Peyer's patch (tissue), 4 donors: ENCODE measurements around the gene ARPIN. TPM values are rescaled to one million over a fixed set of nuclear protein-coding genes. Genes with fewer than 3 reads are reported as not detected.

Experiments
- DNase-seq, 3 donors: peaks; one replicate each; pipeline ENCODE4 v3.0.0-alpha.2; 2017 to 2019
- H3K27ac ChIP-seq, 4 donors: fragments of 200-600 bp; sonication (generic); one replicate each; pipeline ENCODE4 v1.5.1; 2016 to 2019
- H3K27me3 ChIP-seq, 2 donors: fragments of 200-600 bp; sonication (generic); one replicate each; pipeline ENCODE4 v1.5.1; 2019
- H3K36me3 ChIP-seq, 3 donors: fragments of 200-600 bp; sonication (generic); one replicate each; pipeline ENCODE4 v1.5.1; 2016 to 2019
- H3K4me1 ChIP-seq, 4 donors: fragments of 200-600 bp; sonication (generic); one replicate each; pipeline ENCODE4 v1.5.1; 2016 to 2019
- H3K4me3 ChIP-seq, 4 donors: fragments of 200-600 bp; sonication (generic); 1 replicate in 3 of 4; 2 replicates in 1 of 4; pipeline ENCODE4 v1.5.1; 2016 to 2019; ENCODE audit warnings: mild to moderate bottlenecking in 1 of 4
- H3K9me3 ChIP-seq, 4 donors: fragments of 200-600 bp; sonication (generic); one replicate each; pipeline ENCODE4 v1.5.1; 2016 to 2019; ENCODE audit warnings: mild to moderate bottlenecking in 1 of 4
- POLR2A ChIP-seq, 2 donors: fragments of 450-650 bp; IDR thresholded peaks; one replicate each; pipeline ENCODE4 v1.5.1; 2017; ENCODE audit warnings: antibody characterized with exemption in 2 of 2, mild to moderate bottlenecking in 2 of 2, moderate library complexity in 2 of 2
- small RNA-seq, 2 donors: library from RNA; depleted of rRNA; stranded (forward); fragments of <200 nt; gene quantifications; one replicate each; pipeline ENCODE3, GENCODE V24; 2016
- total RNA-seq, 4 donors: library from RNA; depleted of rRNA; stranded (reverse); fragments of >200 nt; gene quantifications; one replicate each; pipeline ENCODE4 v1.1.0, GENCODE V29; 2016
- TF ChIP-seq, protein P1 (sequence below), 6 experiments: fragments of 450-650 bp in 4 of 6; fragments of 200-600 bp in 2 of 6; sonication (generic) in 1 of 6; IDR thresholded peaks; one replicate each; pipeline ENCODE4 v1.5.1; 2017 to 2019; ENCODE audit warnings: antibody characterized with exemption in 6 of 6, mild to moderate bottlenecking in 3 of 6, moderate library complexity in 1 of 6

The ARPIN gene
- total RNA-seq, 4 donors from 2014 or later = 20.6 to 60.4 (median 50.7) TPM

DNA sequence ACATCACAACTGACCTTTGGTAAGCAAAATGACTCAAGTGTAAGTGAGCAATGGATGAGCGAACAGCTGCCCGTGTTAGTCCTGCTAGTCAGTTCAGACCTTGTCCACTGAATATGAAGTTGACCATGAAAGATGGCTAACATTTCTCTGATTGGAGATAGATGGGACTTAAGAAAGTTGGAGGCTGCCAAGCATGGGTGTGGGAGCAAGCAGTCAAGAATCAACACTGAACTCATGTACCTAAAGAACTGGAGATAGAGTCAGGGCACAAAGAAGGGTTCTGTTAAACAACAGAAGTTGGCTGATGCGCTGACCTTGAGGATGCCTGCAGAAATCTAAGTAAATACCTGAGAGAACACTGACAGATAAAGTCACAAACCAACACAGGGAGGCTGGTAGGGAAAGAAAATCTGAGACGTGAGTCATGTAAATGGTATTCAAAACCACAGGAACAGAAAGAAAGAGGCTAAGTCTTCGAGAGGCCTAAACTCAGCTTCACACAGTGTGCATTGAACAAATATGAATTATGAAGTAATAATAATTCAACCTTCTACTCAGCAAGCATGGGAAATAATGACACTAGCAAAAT lies 67.4 kb downstream of the ARPIN start:
- H3K27ac ChIP-seq = peak overlapping the region in 3 of 4 donors; percentile 8 to 69 (median 51)
- TF ChIP-seq POLR2A (IDR thresholded peaks at IDR 0.05) = no peak
- TF ChIP-seq, protein P1, sequence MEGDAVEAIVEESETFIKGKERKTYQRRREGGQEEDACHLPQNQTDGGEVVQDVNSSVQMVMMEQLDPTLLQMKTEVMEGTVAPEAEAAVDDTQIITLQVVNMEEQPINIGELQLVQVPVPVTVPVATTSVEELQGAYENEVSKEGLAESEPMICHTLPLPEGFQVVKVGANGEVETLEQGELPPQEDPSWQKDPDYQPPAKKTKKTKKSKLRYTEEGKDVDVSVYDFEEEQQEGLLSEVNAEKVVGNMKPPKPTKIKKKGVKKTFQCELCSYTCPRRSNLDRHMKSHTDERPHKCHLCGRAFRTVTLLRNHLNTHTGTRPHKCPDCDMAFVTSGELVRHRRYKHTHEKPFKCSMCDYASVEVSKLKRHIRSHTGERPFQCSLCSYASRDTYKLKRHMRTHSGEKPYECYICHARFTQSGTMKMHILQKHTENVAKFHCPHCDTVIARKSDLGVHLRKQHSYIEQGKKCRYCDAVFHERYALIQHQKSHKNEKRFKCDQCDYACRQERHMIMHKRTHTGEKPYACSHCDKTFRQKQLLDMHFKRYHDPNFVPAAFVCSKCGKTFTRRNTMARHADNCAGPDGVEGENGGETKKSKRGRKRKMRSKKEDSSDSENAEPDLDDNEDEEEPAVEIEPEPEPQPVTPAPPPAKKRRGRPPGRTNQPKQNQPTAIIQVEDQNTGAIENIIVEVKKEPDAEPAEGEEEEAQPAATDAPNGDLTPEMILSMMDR (IDR thresholded peaks at IDR 0.05) = peak in 3 of 6 experiments; percentile 17 to 19 (median 19)
- peak in 1 of 3 donors; percentile 72 for DNase-seq
- no peaks in the 10 kb centered on the region for H3K36me3 ChIP-seq
- peaks cover 0 to 29% (median 2%) of the 10 kb centered on the region in 4 donors for H3K4me1 ChIP-seq
- no peaks in the 10 kb centered on the region for H3K9me3 ChIP-seq
- no peak overlapping the region for H3K4me3 ChIP-seq
- no peaks in the 10 kb centered on the region for H3K27me3 ChIP-seq

Small RNA genes within 50 kb of the gene (small RNA-seq; reads per million reads assigned to genes)
- gene MIR5009 = 0.18 to 0.38 reads per million in 2 donors
- gene MIR5094 = 0 to 0.13 reads per million in 2 donors
- 0 reads per million in 2 donors for gene RNU6-1111P
- 0 reads per million in 2 donors for gene RNU7-111P

Other genes starting within 250 kb of the ARPIN start
- gene PLIN1, start 233.6 kb downstream of the ARPIN start, total RNA-seq = 10 to 100 TPM in 1 of 4 donors, 1 to 10 TPM in 2, not detected in 1; 7.5 to 10.1 (median 8.9) TPM
- 10 to 100 TPM in 3 of 4 donors, 1 to 10 TPM in 1; 4.1 to 50.8 (median 15.7) TPM for gene PEX11A, start 222.2 kb downstream of the ARPIN start, total RNA-seq
- 1 to 10 TPM in 1 of 4 donors, not detected in 3; 1.0 TPM for gene WDR93, start 222.1 kb downstream of the ARPIN start, total RNA-seq
- gene MESP1, start 161.7 kb downstream of the ARPIN start, total RNA-seq = 1 to 10 TPM in 2 of 4 donors, under 1 TPM in 1, not detected in 1; 0.95 to 6.6 (median 1.6) TPM
- gene MESP2, start 136.6 kb downstream of the ARPIN start, total RNA-seq = not detected
- gene ANPEP, start 98.1 kb downstream of the ARPIN start, total RNA-seq = 1,000 to 10,000 TPM in 3 of 4 donors, 100 to 1,000 TPM in 1; 295 to 7,069 (median 4,830) TPM
- gene AP3S2, start 19.0 kb downstream of the ARPIN start, total RNA-seq = 100 to 1,000 TPM in 1 of 4 donors, 10 to 100 TPM in 3; 13.2 to 106 (median 63.5) TPM
- 10 to 100 TPM; 19.8 to 31.3 (median 23.2) TPM for gene ZNF710, start 88.4 kb upstream of the ARPIN start, total RNA-seq
- 100 to 1,000 TPM in 3 of 4 donors, 10 to 100 TPM in 1; 89.9 to 184 (median 119) TPM for gene IDH2, start 189.5 kb upstream of the ARPIN start, total RNA-seq